ENCODE measurements around the gene SOHLH1. TPM values are rescaled to one million over a fixed set of nuclear protein-coding genes. Genes with fewer than 3 reads are reported as not detected.

SOHLH1 gene
- total and polyA plus RNA-seq, 2 experiments from 2014 or later, result not detected

- Histone ChIP-seq H3K4me1 (ENCODE audit: insufficient read depth) (no peaks in the 10 kb centered on the region), H4K20me1 (ENCODE audit: insufficient read depth) (no peaks in the 10 kb centered on the region), H3K79me2 (ENCODE audit: insufficient read depth) (no peaks in the 10 kb centered on the region), H3K4me3 (no peak overlapping the region), H3K9me3 (ENCODE audit: low read depth) (no peaks in the 10 kb centered on the region), H3K36me3 (ENCODE audit: low read depth) (no peaks in the 10 kb centered on the region), H3K9ac (no peak overlapping the region), H3K27ac (no peak overlapping the region), H2AFZ (no peak overlapping the region), H3K4me2 (ENCODE audit: unreplicated experiment) (no peak overlapping the region), H3F3A (ENCODE audit: insufficient read depth) (no peaks in the 10 kb centered on the region), H3K9me2 (ENCODE audit: insufficient read depth) (no peaks in the 10 kb centered on the region), H3K27me3 (replicated peaks; ENCODE audit: insufficient read depth) (peaks cover 3% of the 10 kb centered on the region)
- WGBS, 2 experiments (ENCODE audit: low coverage in 1 of 2, low lambda C conversion rate in 2 of 2, missing lambda C conversion rate in 2 of 2), result 36 to 38% methylated on average over 22 of the region's 23 CpGs
- in situ Hi-C loops (cut with MboI), result no loop called here
- DNase-seq, result no peak
- TF ChIP-seq EZH2phosphoT487 (IDR thresholded peaks at IDR 0.05; ENCODE audit: insufficient read depth, low read depth) (no peak), EZH2 (IDR thresholded peaks at IDR 0.05; ENCODE audit: insufficient read depth, poor library complexity, severe bottlenecking) (no peak)
These were observed 37.9 kb upstream of the SOHLH1 start for GRCh38 chr9:135736979-135737839.

DNA sequence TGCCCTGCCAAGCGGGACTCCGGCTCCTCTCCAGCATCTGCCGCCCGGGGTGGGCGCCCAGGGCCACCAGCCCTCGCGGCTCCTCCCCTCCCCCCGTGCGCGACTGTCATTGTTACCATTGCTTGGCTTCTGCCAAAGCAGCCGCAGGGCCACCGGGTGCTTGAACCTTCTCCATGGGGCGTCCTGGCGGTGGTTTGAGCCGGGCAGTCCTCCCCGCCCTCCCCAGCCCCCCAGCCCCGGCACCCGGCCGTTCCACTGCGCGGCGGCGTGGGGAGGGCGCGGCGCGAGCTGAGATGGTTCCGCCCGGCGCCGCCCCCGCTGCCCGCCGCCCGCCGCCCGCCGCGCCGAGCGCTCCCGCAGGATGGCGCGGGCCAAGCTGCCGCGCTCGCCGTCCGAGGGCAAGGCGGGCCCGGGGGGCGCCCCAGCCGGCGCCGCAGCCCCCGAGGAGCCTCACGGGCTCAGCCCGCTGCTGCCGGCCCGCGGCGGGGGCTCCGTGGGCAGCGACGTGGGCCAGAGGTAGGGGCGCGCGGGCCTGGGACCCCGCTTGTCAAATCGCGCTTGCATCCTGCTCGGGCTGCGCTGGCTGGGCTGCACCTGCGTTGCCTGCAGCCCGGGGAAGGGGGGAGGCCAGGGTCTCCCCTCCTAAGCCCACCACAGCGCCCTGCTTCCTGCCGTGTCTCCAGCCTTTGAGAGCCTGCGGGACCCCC, 37.1 kb upstream of the SOHLH1 start:
- H3K9me3 ChIP-seq (ENCODE audit: low read depth), result no peaks in the 10 kb centered on the region
- H3K27ac ChIP-seq, result no peak overlapping the region
- H3K9ac ChIP-seq, result no peak overlapping the region
- no peak overlapping the region for H2AFZ ChIP-seq
- WGBS, 2 experiments (ENCODE audit: low coverage in 1 of 2, low lambda C conversion rate in 2 of 2, missing lambda C conversion rate in 2 of 2), result 3% methylated on average over 45 to 50 of the region's 78 CpGs
- no peaks in the 10 kb centered on the region for H3F3A ChIP-seq (ENCODE audit: insufficient read depth)
- TF ChIP-seq EZH2phosphoT487 (IDR thresholded peaks at IDR 0.05; ENCODE audit: insufficient read depth, low read depth), result no peak
- no peaks in the 10 kb centered on the region for H3K79me2 ChIP-seq (ENCODE audit: insufficient read depth)
- no peak for DNase-seq
- peaks cover 3% of the 10 kb centered on the region for H3K27me3 ChIP-seq (replicated peaks; ENCODE audit: insufficient read depth)
- in situ Hi-C loops (cut with MboI), result no loop called here
- no peak overlapping the region for H3K4me2 ChIP-seq (ENCODE audit: unreplicated experiment)
- H3K4me1 ChIP-seq (ENCODE audit: insufficient read depth), result no peaks in the 10 kb centered on the region
- no peaks in the 10 kb centered on the region for H4K20me1 ChIP-seq (ENCODE audit: insufficient read depth)
- no peaks in the 10 kb centered on the region for H3K9me2 ChIP-seq (ENCODE audit: insufficient read depth)
- no peak overlapping the region for H3K4me3 ChIP-seq
- H3K36me3 ChIP-seq (ENCODE audit: low read depth), result no peaks in the 10 kb centered on the region

GRCh38 chr9:135734616-135735144, 35.4 kb upstream of the SOHLH1 start:
- no peak overlapping the region for H2AFZ ChIP-seq
- H3K4me2 ChIP-seq (ENCODE audit: unreplicated experiment), result no peak overlapping the region
- no peak for TF ChIP-seq EZH2phosphoT487 (IDR thresholded peaks at IDR 0.05; ENCODE audit: insufficient read depth, low read depth)
- no peak for TF ChIP-seq EZH2 (IDR thresholded peaks at IDR 0.05; ENCODE audit: insufficient read depth, poor library complexity, severe bottlenecking)
- no peaks in the 10 kb centered on the region for H3K79me2 ChIP-seq (ENCODE audit: insufficient read depth)
- in situ Hi-C loops (cut with MboI), result no loop called here
- H3K9me2 ChIP-seq (ENCODE audit: insufficient read depth), result no peaks in the 10 kb centered on the region
- no peak overlapping the region for H3K9ac ChIP-seq
- WGBS, 2 experiments (ENCODE audit: low coverage in 1 of 2, low lambda C conversion rate in 2 of 2, missing lambda C conversion rate in 2 of 2), result 60 to 61% methylated on average over 26 of the region's 27 CpGs
- no peaks in the 10 kb centered on the region for H3K4me1 ChIP-seq (ENCODE audit: insufficient read depth)
- no peak for DNase-seq
- H4K20me1 ChIP-seq (ENCODE audit: insufficient read depth), result no peaks in the 10 kb centered on the region
- H3K27me3 ChIP-seq (replicated peaks; ENCODE audit: insufficient read depth), result peaks cover 2% of the 10 kb centered on the region
- no peaks in the 10 kb centered on the region for H3F3A ChIP-seq (ENCODE audit: insufficient read depth)
- H3K4me3 ChIP-seq, result no peak overlapping the region
- no peaks in the 10 kb centered on the region for H3K9me3 ChIP-seq (ENCODE audit: low read depth)
- H3K36me3 ChIP-seq (ENCODE audit: low read depth), result no peaks in the 10 kb centered on the region
- no peak overlapping the region for H3K27ac ChIP-seq

DNA sequence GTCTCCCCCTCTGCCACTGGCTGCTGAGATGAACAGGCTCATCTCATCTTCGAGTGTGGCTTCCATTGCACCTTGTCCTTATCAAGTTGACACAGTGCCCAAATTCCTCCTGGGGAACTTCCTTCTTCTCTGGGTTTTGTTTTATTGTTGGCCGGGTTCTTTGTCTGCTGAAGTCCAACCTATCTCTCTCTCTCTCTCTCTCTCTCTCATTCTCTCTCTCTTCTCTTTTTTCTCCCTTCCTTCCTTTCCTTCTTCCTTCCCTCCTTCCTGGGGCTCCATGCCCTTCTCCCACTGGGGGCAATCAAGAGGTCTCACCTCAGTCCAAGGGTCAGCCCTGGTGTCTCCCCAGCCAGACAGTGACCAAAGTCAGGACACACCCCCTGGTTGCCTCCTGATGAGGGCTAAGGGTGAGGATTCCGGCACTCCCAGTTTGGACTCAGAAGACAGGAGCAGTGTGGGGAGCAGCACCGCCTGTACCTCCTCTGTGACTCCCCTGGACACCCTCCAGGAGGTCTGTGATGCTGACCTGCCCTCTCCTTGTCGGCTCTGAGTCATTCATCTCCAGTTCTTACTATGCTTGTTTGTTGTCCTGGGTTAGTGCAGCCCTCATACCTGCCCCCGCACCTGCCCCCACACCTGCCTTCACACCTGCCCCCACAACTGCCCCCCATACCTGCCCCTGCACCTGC, 33.4 kb upstream of the SOHLH1 start:
- WGBS, 2 experiments (ENCODE audit: low coverage in 1 of 2, low lambda C conversion rate in 2 of 2, missing lambda C conversion rate in 2 of 2), result 67 to 73% methylated on average over 4 to 6 of the region's 6 CpGs
- in situ Hi-C loops (cut with MboI), result no loop called here
- Histone ChIP-seq H3K27me3 (replicated peaks; ENCODE audit: insufficient read depth) (peaks cover 21% of the 10 kb centered on the region), H2AFZ (no peak overlapping the region), H3K4me2 (ENCODE audit: unreplicated experiment) (no peak overlapping the region), H3K4me3 (no peak overlapping the region), H4K20me1 (ENCODE audit: insufficient read depth) (no peaks in the 10 kb centered on the region), H3F3A (ENCODE audit: insufficient read depth) (no peaks in the 10 kb centered on the region), H3K9me2 (ENCODE audit: insufficient read depth) (no peaks in the 10 kb centered on the region), H3K9me3 (ENCODE audit: low read depth) (no peaks in the 10 kb centered on the region), H3K9ac (no peak overlapping the region), H3K27ac (no peak overlapping the region), H3K79me2 (ENCODE audit: insufficient read depth) (no peaks in the 10 kb centered on the region), H3K4me1 (ENCODE audit: insufficient read depth) (no peaks in the 10 kb centered on the region), H3K36me3 (ENCODE audit: low read depth) (no peaks in the 10 kb centered on the region)
- DNase-seq, result peak; percentile 17
- no peak for TF ChIP-seq EZH2phosphoT487 (IDR thresholded peaks at IDR 0.05; ENCODE audit: insufficient read depth, low read depth)
- no peak for TF ChIP-seq EZH2 (IDR thresholded peaks at IDR 0.05; ENCODE audit: insufficient read depth, poor library complexity, severe bottlenecking)

Measured in GM23248 (cell line).